Fibroblast of lung (primary cell): ENCODE measurements around the gene UQCC2. TPM values are rescaled to one million over a fixed set of nuclear protein-coding genes. Genes with fewer than 3 reads are reported as not detected.

Experiments
- DNase-seq, 2 donors: peaks; one replicate each; pipeline versions ENCODE4 v3.0.0 to v3.0.0-alpha.2; 2010; ENCODE audit warnings: low read depth in 2 of 2
- H2AFZ ChIP-seq: 2 replicates; pipeline ENCODE4 v1.5.1; 2012; ENCODE audit warnings: low read length, control low read depth, inconsistent platforms
- H3K27ac ChIP-seq: 2 replicates; pipeline ENCODE4 v1.5.1; 2011; ENCODE audit warnings: low read length, control low read depth; ENCODE audit not compliant: insufficient read depth
- H3K27me3 ChIP-seq: 2 replicates; pipeline ENCODE4 v1.5.1; 2011; ENCODE audit warnings: mild to moderate bottlenecking, low read length; ENCODE audit not compliant: control insufficient read depth, insufficient read depth
- H3K36me3 ChIP-seq: 2 replicates; pipeline ENCODE4 v1.5.1; 2011; ENCODE audit warnings: low read length; ENCODE audit not compliant: control insufficient read depth, insufficient read depth
- H3K4me1 ChIP-seq: 2 replicates; pipeline ENCODE4 v1.5.1; 2011; ENCODE audit warnings: low read length; ENCODE audit not compliant: control insufficient read depth, insufficient read depth; ENCODE audit errors: extremely low read depth
- H3K4me2 ChIP-seq: 2 replicates; pipeline ENCODE4 v1.5.1; 2011; ENCODE audit warnings: low read length, control low read depth; ENCODE audit not compliant: insufficient read depth; ENCODE audit errors: extremely low read depth
- H3K4me3 ChIP-seq, 4 experiments: fragments of 200-600 bp in 1 of 4; sonication (generic) in 1 of 4; replicated peaks in 1 of 4; 2 replicates each; pipeline ENCODE4 v1.5.1; 2011 to 2016; ENCODE audit warnings: low read length in 4 of 4, low read depth in 3 of 4, mild to moderate bottlenecking in 3 of 4, control low read depth in 2 of 4, inconsistent platforms in 1 of 4, mixed read lengths in 1 of 4; ENCODE audit not compliant: insufficient read depth in 1 of 4; ENCODE audit errors: control extremely low read depth in 1 of 4
- H3K79me2 ChIP-seq: 2 replicates; pipeline ENCODE4 v1.5.1; 2012; ENCODE audit warnings: mild to moderate bottlenecking, low read length, inconsistent platforms; ENCODE audit not compliant: control insufficient read depth, insufficient read depth
- H3K9ac ChIP-seq: 2 replicates; pipeline ENCODE4 v1.5.1; 2011; ENCODE audit warnings: mild to moderate bottlenecking, low read length, control low read depth; ENCODE audit not compliant: insufficient read depth
- H3K9me3 ChIP-seq: 2 replicates; pipeline ENCODE4 v1.5.1; 2012; ENCODE audit warnings: low read depth, low read length; ENCODE audit not compliant: control insufficient read depth, insufficient read depth
- H4K20me1 ChIP-seq: 2 replicates; pipeline ENCODE4 v1.5.1; 2011; ENCODE audit warnings: low read length; ENCODE audit not compliant: control insufficient read depth, insufficient read depth; ENCODE audit errors: extremely low read depth
- EZH2 ChIP-seq: IDR thresholded peaks from 2 replicates; pipeline ENCODE4 v1.5.1; 2012; ENCODE audit warnings: low read length, control low read depth, mild to moderate bottlenecking; ENCODE audit errors: missing control alignments
- polyA plus RNA-seq, 2 donors: library from polyadenylated mRNA; depleted of rRNA in 1 of 2; stranded (reverse) in 1 of 2; unstranded in 1 of 2; fragments of >200 nt; gene quantifications; 2 replicates each; pipeline ENCODE4 v1.2.1, GENCODE V29; 2011 to 2012; ENCODE audit warnings: missing spikeins in 1 of 2
- total RNA-seq: library from RNA; depleted of rRNA; stranded (reverse); fragments of >200 nt; gene quantifications from 2 replicates; pipeline ENCODE4 v1.2.1, GENCODE V29; 2014
- TF ChIP-seq, protein P1 (sequence below), 2 donors: IDR thresholded peaks in 1 of 2; conservative IDR thresholded peaks in 1 of 2; 1 replicate in 1 of 2; 2 replicates in 1 of 2; pipeline ENCODE4 v1.5.1; 2011 to 2012; ENCODE audit warnings: low read length in 2 of 2, control low read depth in 1 of 2, inconsistent platforms in 1 of 2, low read depth in 1 of 2, mild to moderate bottlenecking in 1 of 2

The UQCC2 gene
- total and polyA plus RNA-seq, 2 donors (not counting 1 experiment from before 2014, with no cell fraction given), result 33.8 to 36.5 TPM

GRCh38 chr6:33691456-33692077 is 19.9 kb downstream of the UQCC2 start:
- Histone ChIP-seq H3K9ac (no peak overlapping the region), H3K4me2 (no peak overlapping the region), H3K79me2 (peaks cover 1% of the 10 kb centered on the region), H4K20me1 (peaks cover 2% of the 10 kb centered on the region), H3K27me3 (no peaks in the 10 kb centered on the region), H2AFZ (no peak overlapping the region), H3K27ac (no peak overlapping the region), H3K4me1 (peaks cover 19% of the 10 kb centered on the region), H3K36me3 (peaks cover 39% of the 10 kb centered on the region), H3K4me3 (no peak overlapping the region), H3K9me3 (no peaks in the 10 kb centered on the region)
- DNase-seq, result no peak
- TF ChIP-seq, protein P1, sequence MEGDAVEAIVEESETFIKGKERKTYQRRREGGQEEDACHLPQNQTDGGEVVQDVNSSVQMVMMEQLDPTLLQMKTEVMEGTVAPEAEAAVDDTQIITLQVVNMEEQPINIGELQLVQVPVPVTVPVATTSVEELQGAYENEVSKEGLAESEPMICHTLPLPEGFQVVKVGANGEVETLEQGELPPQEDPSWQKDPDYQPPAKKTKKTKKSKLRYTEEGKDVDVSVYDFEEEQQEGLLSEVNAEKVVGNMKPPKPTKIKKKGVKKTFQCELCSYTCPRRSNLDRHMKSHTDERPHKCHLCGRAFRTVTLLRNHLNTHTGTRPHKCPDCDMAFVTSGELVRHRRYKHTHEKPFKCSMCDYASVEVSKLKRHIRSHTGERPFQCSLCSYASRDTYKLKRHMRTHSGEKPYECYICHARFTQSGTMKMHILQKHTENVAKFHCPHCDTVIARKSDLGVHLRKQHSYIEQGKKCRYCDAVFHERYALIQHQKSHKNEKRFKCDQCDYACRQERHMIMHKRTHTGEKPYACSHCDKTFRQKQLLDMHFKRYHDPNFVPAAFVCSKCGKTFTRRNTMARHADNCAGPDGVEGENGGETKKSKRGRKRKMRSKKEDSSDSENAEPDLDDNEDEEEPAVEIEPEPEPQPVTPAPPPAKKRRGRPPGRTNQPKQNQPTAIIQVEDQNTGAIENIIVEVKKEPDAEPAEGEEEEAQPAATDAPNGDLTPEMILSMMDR (conservative IDR thresholded peaks at IDR 0.05 in 1 of 2, IDR thresholded peaks at IDR 0.05 in 1 of 2; ENCODE audit: low read depth in 1 of 2, low read length in 2 of 2), result no peak
- no peak for TF ChIP-seq EZH2

DNA sequence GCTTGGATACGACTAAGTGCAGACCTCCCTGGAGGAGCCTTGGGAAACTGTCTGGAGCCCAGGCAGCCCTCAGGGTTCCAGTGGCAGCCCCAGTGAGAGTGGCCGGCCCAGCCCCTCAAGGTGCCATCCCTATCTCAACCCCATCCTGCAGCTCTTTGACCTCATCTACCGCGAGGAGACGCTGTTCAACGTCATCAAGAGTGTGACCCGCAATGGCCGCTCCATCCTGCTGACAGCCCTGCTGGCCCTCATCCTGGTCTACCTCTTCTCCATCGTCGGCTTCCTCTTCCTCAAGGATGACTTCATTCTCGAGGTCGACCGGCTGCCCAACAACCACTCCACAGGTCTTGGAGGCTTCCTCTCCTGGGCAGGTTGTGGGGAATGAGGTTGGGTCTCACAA is 20.7 kb downstream of the UQCC2 start:
- Histone ChIP-seq H3K27ac (no peak overlapping the region), H3K4me2 (no peak overlapping the region), H3K9ac (no peak overlapping the region), H3K9me3 (no peaks in the 10 kb centered on the region), H3K79me2 (peaks cover 1% of the 10 kb centered on the region), H3K4me3 (no peak overlapping the region), H3K4me1 (peaks cover 12% of the 10 kb centered on the region), H3K27me3 (no peaks in the 10 kb centered on the region), H3K36me3 (peaks cover 42% of the 10 kb centered on the region), H4K20me1 (no peaks in the 10 kb centered on the region), H2AFZ (no peak overlapping the region)
- TF ChIP-seq, protein P1 (conservative IDR thresholded peaks at IDR 0.05 in 1 of 2, IDR thresholded peaks at IDR 0.05 in 1 of 2; ENCODE audit: low read depth in 1 of 2, low read length in 2 of 2), result no peak
- TF ChIP-seq EZH2, result no peak
- no peak for DNase-seq

GRCh38 chr6:33689879-33690278 is 21.6 kb downstream of the UQCC2 start:
- peaks cover 12% of the 10 kb centered on the region for H3K4me1 ChIP-seq
- no peak for DNase-seq

More at GRCh38 chr6:33689879-33690278, 21.6 kb downstream of the UQCC2 start:
- Histone ChIP-seq H3K79me2 (no peaks in the 10 kb centered on the region), H2AFZ (no peak overlapping the region), H3K36me3 (peaks cover 42% of the 10 kb centered on the region), H3K9me3 (no peaks in the 10 kb centered on the region), H3K4me2 (no peak overlapping the region), H3K9ac (no peak overlapping the region), H4K20me1 (no peaks in the 10 kb centered on the region), H3K27ac (no peak overlapping the region), H3K27me3 (no peaks in the 10 kb centered on the region), H3K4me3 (no peak overlapping the region)
- TF ChIP-seq EZH2, result no peak
